HCT116 (cell line): ENCODE measurements around the gene MCF2L2. TPM values are rescaled to one million over a fixed set of nuclear protein-coding genes. Genes with fewer than 3 reads are reported as not detected.

Experiments used
- ATAC-seq: fragments of 200-7000 bp; cut with Tn5 transposase; 2 replicates; pipeline ENCODE4 v1.9.1; 2020; ENCODE audit warnings: mild to moderate bottlenecking, moderate library complexity
- BruUV-seq: library from RNA; stranded (reverse); fragments of 400-500 nt; replicated peaks from 2 replicates; lab custom pipeline; 2021; lab: Mats Ljungman, UMichigan
- CTCF ChIA-PET: fragments of 300-600 bp; sonication (Branson Sonifier 250); formaldehyde crosslinking; loops from one replicate; lab custom pipeline; 2021; ENCODE audit warnings: antibody characterized with exemption; lab: Charles Lee
- POLR2A ChIA-PET: fragments of 300-600, 350-600 bp; sonication (Branson Sonifier 250); formaldehyde crosslinking; loops from one replicate; lab custom pipeline; 2021; ENCODE audit warnings: antibody characterized with exemption; lab: Charles Lee
- RAD21 ChIA-PET, 2 experiments: fragments of 300-600 bp; sonication (Branson Sonifier 250); formaldehyde crosslinking; loops; one replicate each; lab custom pipeline; 2023; ENCODE audit warnings: low total read pairs in 2 of 2; ENCODE audit not compliant: uncharacterized antibody in 2 of 2, unreplicated experiment in 2 of 2, low non-redundant PET in 1 of 2; lab: Charles Lee
- DNase-seq: peaks from one replicate; pipeline ENCODE4 v3.0.0-alpha.2; 2010; ENCODE audit warnings: low read depth, low spot score
- H2AFZ ChIP-seq: fragments of 200-600 bp; shearing (Covaris generic), sonication (generic); 2 replicates; pipeline ENCODE4 v1.6.1; 2017; ENCODE audit warnings: low read depth, mixed run types, mixed read lengths, antibody characterized with exemption, low read length; ENCODE audit not compliant: poor library complexity, severe bottlenecking
- H3K27ac ChIP-seq: 2 replicates; pipeline ENCODE4 v1.5.1; 2012; ENCODE audit warnings: low read depth, low read length
- H3K27me3 ChIP-seq: fragments of 200-600 bp; sonication (generic); 2 replicates; pipeline ENCODE4 v1.6.1; 2016; ENCODE audit warnings: mixed run types, low read length, mixed read lengths; ENCODE audit not compliant: insufficient read depth
- H3K36me3 ChIP-seq, 2 experiments: fragments of 200-500 bp in 1 of 2; fragments of 200-600 bp in 1 of 2; sonication (Bioruptor generic) in 1 of 2; sonication (generic) in 1 of 2; 2 replicates each; pipeline versions ENCODE4 v1.5.1 to v1.6.1; 2014 to 2016; ENCODE audit warnings: low read length in 2 of 2, inconsistent platforms in 1 of 2, mixed read lengths in 1 of 2, mixed run types in 1 of 2; ENCODE audit not compliant: insufficient read depth in 2 of 2, control insufficient read depth in 1 of 2
- H3K4me1 ChIP-seq, 2 experiments: fragments of 200-600 bp in 1 of 2; sonication (generic) in 1 of 2; 2 replicates each; pipeline versions ENCODE4 v1.5.1 to v1.6.1; 2012 to 2017; ENCODE audit warnings: low read length in 2 of 2, inconsistent platforms in 1 of 2, mild to moderate bottlenecking in 1 of 2, mixed read lengths in 1 of 2, mixed run types in 1 of 2, moderate library complexity in 1 of 2; ENCODE audit not compliant: insufficient read depth in 2 of 2, control insufficient read depth in 1 of 2
- H3K4me2 ChIP-seq: fragments of 200-600 bp; sonication (generic); 2 replicates; pipeline ENCODE4 v1.6.1; 2017; ENCODE audit warnings: mixed run types, low read length, mixed read lengths
- H3K4me3 ChIP-seq, 2 experiments: fragments of 200-600 bp in 1 of 2; sonication (generic) in 1 of 2; replicated peaks in 1 of 2; 2 replicates each; pipeline ENCODE4 v1.5.1; 2011 to 2016; ENCODE audit warnings: low read length in 2 of 2, control low read depth in 1 of 2, low read depth in 1 of 2, mild to moderate bottlenecking in 1 of 2, mixed read lengths in 1 of 2, mixed run types in 1 of 2
- H3K79me2 ChIP-seq: fragments of 200-600 bp; sonication (generic); 2 replicates; pipeline ENCODE4 v1.6.1; 2017; ENCODE audit warnings: mild to moderate bottlenecking, mixed run types, low read length, moderate library complexity, mixed read lengths; ENCODE audit not compliant: insufficient read depth
- H3K9ac ChIP-seq: fragments of 200-600 bp; sonication (generic); 2 replicates; pipeline ENCODE4 v1.6.1; 2016; ENCODE audit warnings: low read length, mixed read lengths
- H3K9me2 ChIP-seq: fragments of 200-600 bp; sonication (generic), shearing (Covaris generic); 2 replicates; pipeline ENCODE4 v1.6.1; 2017; ENCODE audit warnings: mixed run types, mild to moderate bottlenecking, moderate library complexity; ENCODE audit not compliant: insufficient read depth
- H3K9me3 ChIP-seq, 2 experiments: fragments of 200-500 bp in 1 of 2; fragments of 200-600 bp in 1 of 2; sonication (Bioruptor generic) in 1 of 2; sonication (generic) in 1 of 2; 2 replicates each; pipeline ENCODE4 v1.6.1; 2014 to 2017; ENCODE audit warnings: low read length in 2 of 2, mixed read lengths in 2 of 2, inconsistent platforms in 1 of 2, low read depth in 1 of 2, mild to moderate bottlenecking in 1 of 2, mixed run types in 1 of 2, moderate library complexity in 1 of 2; ENCODE audit not compliant: control insufficient read depth in 1 of 2, insufficient read depth in 1 of 2
- H4K20me1 ChIP-seq: fragments of 200-600 bp; sonication (generic), shearing (Covaris generic); 2 replicates; pipeline ENCODE4 v1.6.1; 2017; ENCODE audit warnings: mixed run types, mild to moderate bottlenecking, moderate library complexity; ENCODE audit not compliant: insufficient read depth
- ELF1 ChIP-seq: IDR thresholded peaks from 2 replicates; pipeline ENCODE4 v1.6.1; 2012; ENCODE audit warnings: low read depth, borderline replicate concordance
- FOSL1 ChIP-seq: IDR thresholded peaks from 2 replicates; pipeline ENCODE4 v1.6.1; 2012; ENCODE audit warnings: low read depth
- JUND ChIP-seq: IDR thresholded peaks from 2 replicates; pipeline ENCODE4 v1.6.1; 2012
- SRF ChIP-seq: IDR thresholded peaks from 2 replicates; pipeline ENCODE4 v1.6.1; 2012; ENCODE audit warnings: low read depth
- ZFX ChIP-seq: fragments of 450-650 bp; IDR thresholded peaks from 2 replicates; pipeline ENCODE4 v1.6.1; 2017
- intact Hi-C: fragments of 100-400 bp; cut with micrococcal nuclease; formaldehyde crosslinking; loops from 2 replicates; pipeline ENCODE4 v1.10.0; 2022
- total RNA-seq: library from RNA; stranded (reverse); gene quantifications from one replicate; pipeline ENCODE4 v1.2.1, GENCODE V29; 2021; ENCODE audit not compliant: unreplicated experiment
- TF ChIP-seq, protein P1 (sequence below): IDR thresholded peaks from 2 replicates; pipeline ENCODE4 v1.6.1; 2012
- TF ChIP-seq, protein P2 (sequence below): IDR thresholded peaks from 2 replicates; pipeline ENCODE4 v1.6.1; 2012

Gene MCF2L2
- total RNA-seq, 1 experiment from 2014 or later = 1.5 TPM

GRCh38 chr3:183317886-183318865 lies 110.2 kb downstream of the MCF2L2 start:
- CTCF ChIA-PET = no interaction called here

DNA sequence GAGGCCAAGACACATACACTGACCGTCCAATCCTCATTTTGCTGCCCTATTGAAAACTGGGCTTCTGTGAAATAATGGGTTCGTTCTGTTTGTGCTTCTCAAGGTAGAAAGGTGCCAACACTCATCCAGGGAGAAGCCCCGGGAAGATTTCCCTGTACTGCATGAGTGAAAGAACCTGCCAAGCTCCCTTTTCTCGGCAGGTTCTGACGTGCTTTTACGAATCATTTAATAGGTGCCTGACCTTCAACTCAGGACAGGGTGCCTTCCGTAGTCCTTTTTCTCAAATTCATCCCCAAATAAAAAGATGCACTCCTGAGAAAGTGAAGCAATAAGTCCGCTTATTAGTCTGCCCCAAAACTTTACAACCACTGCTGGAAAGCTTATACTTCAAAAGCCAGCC lies 111.1 kb downstream of the MCF2L2 start:
- no peak for ATAC-seq
- no peak overlapping the region for H3K9ac ChIP-seq
- CTCF ChIA-PET = no interaction called here

More at GRCh38 chr3:183317886-183318865, 110.2 kb downstream of the MCF2L2 start:
- Histone ChIP-seq H3K36me3 (no peaks in the 10 kb centered on the region), H3K27ac (no peak overlapping the region), H3K9me3 (no peaks in the 10 kb centered on the region), H3K9me2 (no peaks in the 10 kb centered on the region), H4K20me1 (no peaks in the 10 kb centered on the region; the same call in 1 of the 2 replicates), H3K79me2 (no peaks in the 10 kb centered on the region), H3K9ac (no peak overlapping the region), H3K27me3 (no peaks in the 10 kb centered on the region), H2AFZ (no peak overlapping the region), H3K4me3 (no peak overlapping the region), H3K4me1 (peaks cover 0 to 6% of the 10 kb centered on the region in 2 experiments; a peak in 3 of 4 replicates), H3K4me2 (no peak overlapping the region)
- POLR2A ChIA-PET = no interaction called here
- intact Hi-C loops = no loop called here
- ATAC-seq (no peak), DNase-seq (no peak)
- no peak for TF ChIP-seq SRF
- no peak for TF ChIP-seq ELF1
- TF ChIP-seq ZFX = no peak
- no peak for TF ChIP-seq JUND
- TF ChIP-seq, protein P1, sequence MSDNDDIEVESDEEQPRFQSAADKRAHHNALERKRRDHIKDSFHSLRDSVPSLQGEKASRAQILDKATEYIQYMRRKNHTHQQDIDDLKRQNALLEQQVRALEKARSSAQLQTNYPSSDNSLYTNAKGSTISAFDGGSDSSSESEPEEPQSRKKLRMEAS = no peak
- TF ChIP-seq FOSL1 = no peak
- RAD21 ChIA-PET = no interaction called here
- BruUV-seq = no TSS peak

More for the DNA sequence above, 111.1 kb downstream of the MCF2L2 start:
- intact Hi-C loops = no loop called here
- no peaks in the 10 kb centered on the region for H3K79me2 ChIP-seq
- no peak overlapping the region for H3K4me2 ChIP-seq
- no peaks in the 10 kb centered on the region for H3K36me3 ChIP-seq
- TF ChIP-seq, protein P2, sequence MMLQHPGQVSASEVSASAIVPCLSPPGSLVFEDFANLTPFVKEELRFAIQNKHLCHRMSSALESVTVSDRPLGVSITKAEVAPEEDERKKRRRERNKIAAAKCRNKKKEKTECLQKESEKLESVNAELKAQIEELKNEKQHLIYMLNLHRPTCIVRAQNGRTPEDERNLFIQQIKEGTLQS = no peak
- ChIA-PET RAD21 (no interaction called here), POLR2A (no interaction called here)
- DNase-seq = no peak
- no peaks in the 10 kb centered on the region; the same call in 1 of the 2 replicates for H4K20me1 ChIP-seq
- no peaks in the 10 kb centered on the region for H3K27me3 ChIP-seq
- H3K4me1 ChIP-seq = peaks cover 0 to 6% of the 10 kb centered on the region in 2 experiments; a peak in 3 of 4 replicates
- no peaks in the 10 kb centered on the region for H3K9me2 ChIP-seq
- no peak overlapping the region for H3K4me3 ChIP-seq
- no peak overlapping the region for H3K27ac ChIP-seq
- H2AFZ ChIP-seq = no peak overlapping the region
- no peaks in the 10 kb centered on the region for H3K9me3 ChIP-seq
- BruUV-seq = no TSS peak
